Amniotic epithelial cell (primary cell): ENCODE measurements around the gene SUPT6H.

Source experiments
- DNase-seq: peaks from one replicate; pipeline ENCODE4 v3.0.0-alpha.2; 2010; ENCODE audit warnings: low read depth

Gene SUPT6H

GRCh38 chr17:28751600-28752366 lies 89.8 kb downstream of the SUPT6H start:
- no peak for DNase-seq
